Mucosa of descending colon (tissue), 3 donors: ENCODE data around the gene SLFN5. TPM values are rescaled to one million over a fixed set of nuclear protein-coding genes. Genes with fewer than 3 reads are reported as not detected.
A peak's percentile ranks its signal among the peaks of the same experiment; 100 is the strongest.
"Not testable (repeated sequence)": the region's sequence is repeated elsewhere in the genome, so short reads cannot be mapped to it uniquely, and the experiment has no call there.

ENCODE experiments used
- ATAC-seq: fragments of 200-7000 bp; cut with Tn5 transposase; one replicate; pipeline ENCODE4 v1.9.1; 2020; ENCODE audit warnings: mild to moderate bottlenecking, moderate library complexity
- DNase-seq, 3 donors: peaks; one replicate each; pipeline ENCODE4 v3.0.0-alpha.2; 2020
- H3K36me3 ChIP-seq: fragments of 200-600 bp; one replicate; pipeline ENCODE4 v1.8.0; 2021; ENCODE audit warnings: low read depth, mild to moderate bottlenecking
- H3K4me1 ChIP-seq: fragments of 200-600 bp; one replicate; pipeline ENCODE4 v1.8.0; 2021; ENCODE audit warnings: low read depth, mild to moderate bottlenecking
- H3K4me3 ChIP-seq: fragments of 200-600 bp; one replicate; pipeline ENCODE4 v1.8.0; 2021; ENCODE audit warnings: mild to moderate bottlenecking
- H3K9me3 ChIP-seq: fragments of 200-600 bp; one replicate; pipeline ENCODE4 v1.8.0; 2021; ENCODE audit warnings: mild to moderate bottlenecking
- intact Hi-C, 2 donors: fragments of 100-400 bp; cut with DNase I in 1 of 2; cut with micrococcal nuclease in 1 of 2; formaldehyde crosslinking; loops; one replicate each; pipeline versions ENCODE4 v1.11.0 to v1.11.1; 2022; cut with DNase I, micrococcal nuclease
- long read RNA-seq, 2 donors: library from polyadenylated mRNA; unstranded; transcript quantifications; one replicate each; pipeline ENCODE4 v2.0.0, GENCODE V29; 2019 to 2021
- total RNA-seq, 3 donors: library from RNA; stranded (reverse); fragmentation: NEBNext Ultra II Directional in 2 of 3; extraction: Animal tissue kit (Norgen Biotek cat#: 25700) in 2 of 3; gene quantifications; one replicate each; pipeline versions ENCODE4 v1.2.1 to v1.2.4, GENCODE V29; 2021 to 2023
- TF ChIP-seq, protein P1 (sequence below): fragments of 200-600 bp; IDR thresholded peaks from one replicate; pipeline ENCODE4 v1.8.0; 2022; ENCODE audit warnings: antibody characterized with exemption, mild to moderate bottlenecking
- donor health status: DM: no; HTN: no; CAD: no; lungs with moderate emphysema.
- donor health status: DM: no; HTN: no; CAD: no.
- donor health status: DM: no; HTN: yes; CAD: no.

SLFN5 gene
- 10 to 100 TPM in 2 of 3 donors, 1 to 10 TPM in 1; 8.5 to 29.7 (median 11.7) TPM for total RNA-seq
- long read RNA-seq, donor 1, full-length matches to known transcripts = 5 of 13 reads
- long read RNA-seq, donor 1, partial matches to known transcripts = 0 of 13 reads
- long read RNA-seq, donor 1, other reads (novel, unspliced or antisense) = 8 of 13 reads
- long read RNA-seq, donor 2, full-length matches to known transcripts = 2 of 2 reads
- long read RNA-seq, donor 2, partial matches to known transcripts = 0 of 2 reads
- long read RNA-seq, donor 2, other reads (novel, unspliced or antisense) = 0 of 2 reads

GRCh38 chr17:35242805-35243560, at the start of gene SLFN5:
Gene SLFN5 (plus strand): TSS chr17:35243072. CDS start chr17:35258691, 15,619 bp downstream.
- ATAC-seq = peak; percentile 93
- DNase-seq = peak; percentile 95 to 98 (median 97)
- Histone ChIP-seq H3K9me3 (no peaks in the 10 kb centered on the region), H3K36me3 (no peaks in the 10 kb centered on the region), H3K4me3 (peak within 1 kb of the TSS; percentile 53), H3K4me1 (peaks cover 6% of the 10 kb centered on the region)
- TF ChIP-seq, protein P1, sequence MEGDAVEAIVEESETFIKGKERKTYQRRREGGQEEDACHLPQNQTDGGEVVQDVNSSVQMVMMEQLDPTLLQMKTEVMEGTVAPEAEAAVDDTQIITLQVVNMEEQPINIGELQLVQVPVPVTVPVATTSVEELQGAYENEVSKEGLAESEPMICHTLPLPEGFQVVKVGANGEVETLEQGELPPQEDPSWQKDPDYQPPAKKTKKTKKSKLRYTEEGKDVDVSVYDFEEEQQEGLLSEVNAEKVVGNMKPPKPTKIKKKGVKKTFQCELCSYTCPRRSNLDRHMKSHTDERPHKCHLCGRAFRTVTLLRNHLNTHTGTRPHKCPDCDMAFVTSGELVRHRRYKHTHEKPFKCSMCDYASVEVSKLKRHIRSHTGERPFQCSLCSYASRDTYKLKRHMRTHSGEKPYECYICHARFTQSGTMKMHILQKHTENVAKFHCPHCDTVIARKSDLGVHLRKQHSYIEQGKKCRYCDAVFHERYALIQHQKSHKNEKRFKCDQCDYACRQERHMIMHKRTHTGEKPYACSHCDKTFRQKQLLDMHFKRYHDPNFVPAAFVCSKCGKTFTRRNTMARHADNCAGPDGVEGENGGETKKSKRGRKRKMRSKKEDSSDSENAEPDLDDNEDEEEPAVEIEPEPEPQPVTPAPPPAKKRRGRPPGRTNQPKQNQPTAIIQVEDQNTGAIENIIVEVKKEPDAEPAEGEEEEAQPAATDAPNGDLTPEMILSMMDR = no peak
- intact Hi-C loops = no loop called here

DNA sequence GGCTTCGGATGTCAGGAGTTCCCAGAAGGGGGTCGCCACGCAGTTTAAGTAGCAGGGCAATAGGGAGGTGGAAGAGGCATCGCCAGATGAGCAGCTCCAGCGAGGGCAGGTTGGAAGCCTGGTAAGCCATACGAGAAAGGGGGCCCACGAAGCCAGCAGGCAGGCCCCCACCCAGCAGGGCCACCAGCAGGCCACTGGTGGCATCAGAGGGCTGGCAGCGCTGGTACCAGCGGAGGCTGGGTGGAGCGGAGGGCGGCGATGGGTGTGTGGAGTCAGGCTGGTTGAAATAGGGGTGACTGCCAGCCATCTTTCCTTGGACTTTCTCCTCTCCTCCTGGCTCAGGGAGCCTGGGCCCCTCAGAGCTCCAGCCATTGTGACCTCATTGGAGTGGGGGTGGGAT, 48.9 kb upstream of the SLFN5 start, which contains the start of gene SLC35G3:
Gene SLC35G3, minus strand, starts transcription at position 393 of the 400 bp plus-strand sequence. Its CDS starts 86 bp downstream, at position 307.
- H3K4me3 ChIP-seq, H3K9me3 ChIP-seq, DNase-seq, ATAC-seq, intact Hi-C loops, H3K36me3 ChIP-seq, H3K4me1 ChIP-seq: not testable (repeated sequence)

DNA sequence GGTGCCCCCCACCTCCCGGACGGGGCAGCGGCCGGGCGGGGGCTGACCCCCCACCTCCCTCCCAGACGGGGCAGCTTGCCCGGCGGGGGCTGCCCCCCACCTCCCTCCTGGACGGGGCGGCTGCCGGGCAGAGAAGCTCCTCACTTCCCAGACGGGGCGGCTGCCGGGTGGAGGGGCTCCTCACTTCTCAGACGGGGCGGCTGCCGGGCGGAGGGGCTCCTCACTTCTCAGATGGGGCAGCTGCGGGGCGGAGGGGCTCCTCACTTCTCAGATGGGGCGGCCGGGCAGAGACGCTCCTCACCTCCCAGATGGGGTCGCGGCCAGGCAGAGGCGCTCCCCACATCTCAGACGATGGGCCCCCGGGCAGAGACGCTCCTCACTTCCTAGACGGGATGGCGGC, 47.8 kb upstream of the SLFN5 start:
- ATAC-seq, H3K4me1 ChIP-seq, intact Hi-C loops, DNase-seq, H3K4me3 ChIP-seq, H3K36me3 ChIP-seq: not testable (repeated sequence)
- H3K9me3 ChIP-seq = peaks cover 15% of the 10 kb centered on the region

DNA sequence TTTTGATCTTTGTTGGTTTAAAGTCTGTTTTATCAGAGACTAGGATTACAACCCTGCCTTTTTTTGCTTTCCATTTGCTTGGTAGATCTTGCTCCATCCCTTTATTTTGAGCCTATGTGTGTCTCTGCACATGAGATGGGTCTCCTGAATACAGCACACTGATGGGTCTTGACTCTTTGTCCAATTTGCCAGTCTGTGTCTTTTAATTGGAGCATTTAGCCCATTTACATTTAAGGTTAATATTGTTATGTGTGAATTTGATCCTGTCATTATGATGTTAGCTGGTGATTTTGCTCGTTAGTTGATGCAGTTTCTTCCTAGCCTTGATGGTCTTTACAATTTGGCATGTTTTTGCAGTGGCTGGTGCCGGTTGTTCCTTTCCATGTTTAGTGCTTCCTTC, 40.3 kb upstream of the SLFN5 start:
- H3K4me3 ChIP-seq, H3K9me3 ChIP-seq, H3K4me1 ChIP-seq, DNase-seq, intact Hi-C loops, H3K36me3 ChIP-seq, ATAC-seq: not testable (repeated sequence)

GRCh38 chr17:35210741-35211140, 32.1 kb upstream of the SLFN5 start:
- ATAC-seq = no peak
- Histone ChIP-seq H3K36me3 (no peaks in the 10 kb centered on the region), H3K4me3 (no peak overlapping the region), H3K9me3 (no peaks in the 10 kb centered on the region), H3K4me1 (no peaks in the 10 kb centered on the region)
- intact Hi-C loops = no loop called here
- no peak for DNase-seq
- TF ChIP-seq, protein P1 = no peak

- ATAC-seq (no peak), DNase-seq (no peak)
- Histone ChIP-seq H3K36me3 (no peaks in the 10 kb centered on the region), H3K4me3 (no peak overlapping the region), H3K4me1 (no peaks in the 10 kb centered on the region), H3K9me3 (no peaks in the 10 kb centered on the region)
- TF ChIP-seq, protein P1 = no peak
- intact Hi-C loops = no loop called here
Measured at GRCh38 chr17:35212668-35213067, 30.2 kb upstream of the SLFN5 start.

- no peaks in the 10 kb centered on the region for H3K36me3 ChIP-seq
- H3K4me1 ChIP-seq = no peaks in the 10 kb centered on the region
- ATAC-seq (no peak), DNase-seq (no peak)
- intact Hi-C loops = no loop called here
- TF ChIP-seq, protein P1 = no peak
- H3K9me3 ChIP-seq = no peaks in the 10 kb centered on the region
- H3K4me3 ChIP-seq = no peak overlapping the region
Measured at GRCh38 chr17:35213412-35213940, 29.4 kb upstream of the SLFN5 start.
